Heart left ventricle (tissue), 13 donors: ENCODE results near the gene ANKRD45.
"Not testable (repeated sequence)": the region's sequence is repeated elsewhere in the genome, so short reads cannot be mapped to it uniquely, and the experiment has no call there.

Source experiments
- POLR2A ChIP-seq, 2 donors: fragments of 450-650 bp; IDR thresholded peaks; one replicate each; pipeline ENCODE4 v1.6.1; 2017; ENCODE audit warnings: antibody characterized with exemption in 2 of 2, mild to moderate bottlenecking in 2 of 2, moderate library complexity in 2 of 2
- TF ChIP-seq, protein P1 (sequence below), 12 donors: fragments of 200-600 bp; sonication (generic) in 4 of 12; IDR thresholded peaks; one replicate each; pipeline versions ENCODE4 v1.5.0 to v1.8.0; 2018 to 2022; ENCODE audit warnings: antibody characterized with exemption in 12 of 12, mild to moderate bottlenecking in 5 of 12
- donor health status: ischemic (EF 13 %, LVEDD 7.1; RV severe dilation, severe dysfunction).
- donor health status: DM: no; HTN: yes; CAD: no.
- donor health status: DM: no; HTN: no; CAD: no.
- donor health status: ischemic (EF 25% LVEDD 6.9; RV normal size, moderate dysfunction).
- donor health status: ischemic (EF 25% LVEDD 5.7; RV mildly dilated, moderate dysfunction).
- donor health status: ischemic (EF 35%, LVEDD 5.7; RV mildly dilated, moderate dysfunction).
- donor health status: nonischemic (EF 11% LVEDD 7.7; RV severe dilation, severe dysfunction).
- donor health status: DM: yes; HTN: yes; CAD: no.
- donor health status: PGD.
- donor health status: ischemic (EF 29% LVEDD 5.4; RV normal size, mild dysfunction).
- donor health status: nonischemic (EF 23%, LVEDD 6.1; RV moderate dilation, normal function).

- TF ChIP-seq, protein P1, sequence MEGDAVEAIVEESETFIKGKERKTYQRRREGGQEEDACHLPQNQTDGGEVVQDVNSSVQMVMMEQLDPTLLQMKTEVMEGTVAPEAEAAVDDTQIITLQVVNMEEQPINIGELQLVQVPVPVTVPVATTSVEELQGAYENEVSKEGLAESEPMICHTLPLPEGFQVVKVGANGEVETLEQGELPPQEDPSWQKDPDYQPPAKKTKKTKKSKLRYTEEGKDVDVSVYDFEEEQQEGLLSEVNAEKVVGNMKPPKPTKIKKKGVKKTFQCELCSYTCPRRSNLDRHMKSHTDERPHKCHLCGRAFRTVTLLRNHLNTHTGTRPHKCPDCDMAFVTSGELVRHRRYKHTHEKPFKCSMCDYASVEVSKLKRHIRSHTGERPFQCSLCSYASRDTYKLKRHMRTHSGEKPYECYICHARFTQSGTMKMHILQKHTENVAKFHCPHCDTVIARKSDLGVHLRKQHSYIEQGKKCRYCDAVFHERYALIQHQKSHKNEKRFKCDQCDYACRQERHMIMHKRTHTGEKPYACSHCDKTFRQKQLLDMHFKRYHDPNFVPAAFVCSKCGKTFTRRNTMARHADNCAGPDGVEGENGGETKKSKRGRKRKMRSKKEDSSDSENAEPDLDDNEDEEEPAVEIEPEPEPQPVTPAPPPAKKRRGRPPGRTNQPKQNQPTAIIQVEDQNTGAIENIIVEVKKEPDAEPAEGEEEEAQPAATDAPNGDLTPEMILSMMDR (IDR thresholded peaks at IDR 0.05) = not testable (repeated sequence)
- not testable (repeated sequence) for TF ChIP-seq POLR2A (IDR thresholded peaks at IDR 0.05)
Observed at GRCh38 chr1:173701299-173701698, 31.6 kb upstream of the ANKRD45 start.
